ENCODE data around the gene NCK1. TPM values are rescaled to one million over a fixed set of nuclear protein-coding genes. Genes with fewer than 3 reads are reported as not detected.
"Not testable (repeated sequence)": the region's sequence is repeated elsewhere in the genome, so short reads cannot be mapped to it uniquely, and the experiment has no call there.

NCK1 gene
- total RNA-seq, 4 donors from 2014 or later: 35.4 to 44.6 (median 42.7) TPM

DNA sequence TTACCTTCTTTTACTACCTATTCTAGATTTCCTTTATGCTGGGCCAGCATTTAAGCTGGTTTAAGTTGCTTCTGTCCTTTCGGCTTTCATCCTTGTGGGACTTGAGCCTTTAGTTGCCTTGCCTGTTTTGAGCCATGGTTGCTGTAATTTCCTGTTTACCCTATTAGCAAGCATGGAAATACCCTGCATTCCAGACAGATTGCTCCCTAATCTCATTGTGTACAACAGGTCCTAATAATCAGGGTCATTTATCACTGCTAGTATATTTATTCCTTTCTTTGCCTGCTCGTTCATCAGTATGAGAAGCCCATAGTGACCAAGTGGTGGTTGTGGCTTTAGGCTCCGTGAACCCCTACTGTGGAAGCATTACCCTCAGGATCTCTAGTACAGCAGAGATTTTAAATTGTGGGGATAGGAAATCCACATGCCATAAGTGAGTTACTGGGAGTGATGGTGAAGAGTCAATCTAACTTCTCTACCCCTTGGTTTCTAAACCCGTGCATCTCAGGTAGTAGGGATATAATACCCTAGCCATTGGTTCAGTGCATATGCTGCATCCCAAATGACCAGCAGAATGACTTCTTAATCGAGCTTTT lies 31.9 kb downstream of the NCK1 start:
- WGBS, 2 donors (ENCODE audit: low coverage in 1 of 2): 38 to 52% methylated on average over 3 to 5 of the region's 5 CpGs
- peak overlapping the region in 1 of 4 donors; percentile 20 for H3K27ac ChIP-seq
- H3K4me1 ChIP-seq: peaks cover 6 to 34% (median 11%) of the 10 kb centered on the region in 3 donors
- H3K36me3 ChIP-seq: peaks cover 0 to 3% of the 10 kb centered on the region in 2 donors
- H3K4me3 ChIP-seq: no peak overlapping the region
- TF ChIP-seq, protein P1, sequence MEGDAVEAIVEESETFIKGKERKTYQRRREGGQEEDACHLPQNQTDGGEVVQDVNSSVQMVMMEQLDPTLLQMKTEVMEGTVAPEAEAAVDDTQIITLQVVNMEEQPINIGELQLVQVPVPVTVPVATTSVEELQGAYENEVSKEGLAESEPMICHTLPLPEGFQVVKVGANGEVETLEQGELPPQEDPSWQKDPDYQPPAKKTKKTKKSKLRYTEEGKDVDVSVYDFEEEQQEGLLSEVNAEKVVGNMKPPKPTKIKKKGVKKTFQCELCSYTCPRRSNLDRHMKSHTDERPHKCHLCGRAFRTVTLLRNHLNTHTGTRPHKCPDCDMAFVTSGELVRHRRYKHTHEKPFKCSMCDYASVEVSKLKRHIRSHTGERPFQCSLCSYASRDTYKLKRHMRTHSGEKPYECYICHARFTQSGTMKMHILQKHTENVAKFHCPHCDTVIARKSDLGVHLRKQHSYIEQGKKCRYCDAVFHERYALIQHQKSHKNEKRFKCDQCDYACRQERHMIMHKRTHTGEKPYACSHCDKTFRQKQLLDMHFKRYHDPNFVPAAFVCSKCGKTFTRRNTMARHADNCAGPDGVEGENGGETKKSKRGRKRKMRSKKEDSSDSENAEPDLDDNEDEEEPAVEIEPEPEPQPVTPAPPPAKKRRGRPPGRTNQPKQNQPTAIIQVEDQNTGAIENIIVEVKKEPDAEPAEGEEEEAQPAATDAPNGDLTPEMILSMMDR (IDR thresholded peaks at IDR 0.05): no peak
- TF ChIP-seq POLR2AphosphoS5 (IDR thresholded peaks at IDR 0.05): peak; percentile 13
- no peaks in the 10 kb centered on the region for H3K27me3 ChIP-seq
- no peaks in the 10 kb centered on the region for H3K9me3 ChIP-seq
- peak; percentile 39 for ATAC-seq

DNA sequence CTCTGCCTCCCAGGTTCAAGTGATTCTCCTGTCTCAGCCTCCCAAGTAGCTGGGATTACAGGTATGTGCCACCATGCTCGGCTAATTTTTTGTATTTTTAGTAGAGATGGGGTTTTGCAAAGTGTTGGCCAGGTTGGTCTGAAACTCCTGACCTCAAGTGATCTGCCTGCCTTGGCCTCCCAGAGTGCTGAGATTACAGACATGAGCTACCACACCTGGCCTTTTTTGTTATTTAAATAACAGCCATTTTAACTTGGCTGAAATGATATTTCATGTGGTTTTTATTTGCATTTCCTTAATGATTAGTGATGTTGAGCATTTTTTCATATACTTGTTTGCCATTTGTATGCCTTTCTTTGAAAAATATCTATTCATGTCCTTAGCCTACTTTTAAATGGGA lies 35.2 kb downstream of the NCK1 start:
- not testable (repeated sequence) for H3K4me3 ChIP-seq, H3K36me3 ChIP-seq, ATAC-seq, H3K27ac ChIP-seq, H3K9me3 ChIP-seq, H3K27me3 ChIP-seq
- 100% methylated on average over 1 of the region's 1 CpG for whole genome bisulfite sequencing, 2 donors (ENCODE audit: low coverage in 1 of 2)
- H3K4me1 ChIP-seq: peaks cover 9 to 48% (median 12%) of the 10 kb centered on the region in 3 donors

DNA sequence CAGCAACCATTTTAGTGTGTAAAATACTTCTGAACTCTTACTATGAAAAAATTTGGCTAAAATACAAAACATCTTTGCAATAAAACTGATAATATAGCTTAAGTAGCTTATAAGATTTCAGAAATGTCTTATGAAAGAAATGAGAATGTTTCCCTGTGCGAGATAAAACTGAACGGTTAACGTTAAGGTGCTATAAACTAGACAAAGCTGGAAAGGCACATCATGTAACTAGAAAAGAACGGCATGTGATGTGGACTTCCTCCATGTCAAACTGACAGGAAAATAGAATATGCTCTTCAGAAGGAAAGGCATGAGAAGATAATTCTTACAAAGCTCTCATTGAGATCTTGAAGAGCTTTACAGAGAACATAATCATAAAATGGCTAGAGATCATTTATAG lies 36.5 kb downstream of the NCK1 start:
- no peak for TF ChIP-seq POLR2A (IDR thresholded peaks at IDR 0.05)
- TF ChIP-seq EP300 (IDR thresholded peaks at IDR 0.05): no peak
- TF ChIP-seq, protein P1 (IDR thresholded peaks at IDR 0.05): no peak
- H3K4me3 ChIP-seq: no peak overlapping the region
- H3K36me3 ChIP-seq: peaks cover 0 to 7% of the 10 kb centered on the region in 2 donors
- peak overlapping the region in 3 of 4 donors; percentile 27 to 45 (median 28) for H3K27ac ChIP-seq
- H3K4me1 ChIP-seq: peaks cover 9 to 42% (median 11%) of the 10 kb centered on the region in 3 donors
- H3K9me3 ChIP-seq: peaks cover 0 to 7% (median 0%) of the 10 kb centered on the region in 3 donors
- no peaks in the 10 kb centered on the region for H3K27me3 ChIP-seq
- no peak for ATAC-seq
- WGBS, 2 donors (ENCODE audit: low coverage in 1 of 2): 45 to 58% methylated on average over 4 of the region's 4 CpGs

DNA sequence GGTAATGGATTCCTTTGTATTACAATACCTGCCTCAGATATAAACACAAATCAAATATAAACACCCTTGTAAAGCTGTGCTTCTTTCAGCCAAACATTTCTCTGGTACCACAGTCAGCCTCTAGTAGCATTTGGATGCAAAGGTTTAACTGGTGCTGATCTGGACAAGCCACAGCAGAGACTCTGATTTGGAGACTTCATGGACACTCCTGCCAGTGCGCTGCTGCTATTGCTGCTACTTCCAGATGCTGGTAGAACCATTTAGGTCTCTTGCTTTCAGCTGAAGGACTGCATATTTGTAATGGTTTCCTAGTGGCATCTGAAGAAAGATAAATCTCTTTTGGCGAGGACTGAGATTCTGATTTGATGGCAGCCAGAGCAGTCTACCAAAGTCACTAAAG lies 36.9 kb downstream of the NCK1 start:
- peaks cover 0 to 7% of the 10 kb centered on the region in 2 donors for H3K36me3 ChIP-seq
- H3K27ac ChIP-seq: peak overlapping the region in 3 of 4 donors; percentile 27 to 45 (median 28)
- ATAC-seq: no peak
- H3K9me3 ChIP-seq: peaks cover 0 to 11% (median 0%) of the 10 kb centered on the region in 3 donors
- H3K4me1 ChIP-seq: peaks cover 6 to 38% (median 7%) of the 10 kb centered on the region in 3 donors
- no peak overlapping the region for H3K4me3 ChIP-seq
- TF ChIP-seq POLR2A (IDR thresholded peaks at IDR 0.05) (no peak), POLR2AphosphoS5 (IDR thresholded peaks at IDR 0.05) (no peak), EP300 (IDR thresholded peaks at IDR 0.05) (no peak)
- TF ChIP-seq, protein P1 (IDR thresholded peaks at IDR 0.05): no peak
- no peaks in the 10 kb centered on the region for H3K27me3 ChIP-seq
- 71 to 78% methylated on average over 2 of the region's 2 CpGs for WGBS, 2 donors (ENCODE audit: low coverage in 1 of 2)

DNA sequence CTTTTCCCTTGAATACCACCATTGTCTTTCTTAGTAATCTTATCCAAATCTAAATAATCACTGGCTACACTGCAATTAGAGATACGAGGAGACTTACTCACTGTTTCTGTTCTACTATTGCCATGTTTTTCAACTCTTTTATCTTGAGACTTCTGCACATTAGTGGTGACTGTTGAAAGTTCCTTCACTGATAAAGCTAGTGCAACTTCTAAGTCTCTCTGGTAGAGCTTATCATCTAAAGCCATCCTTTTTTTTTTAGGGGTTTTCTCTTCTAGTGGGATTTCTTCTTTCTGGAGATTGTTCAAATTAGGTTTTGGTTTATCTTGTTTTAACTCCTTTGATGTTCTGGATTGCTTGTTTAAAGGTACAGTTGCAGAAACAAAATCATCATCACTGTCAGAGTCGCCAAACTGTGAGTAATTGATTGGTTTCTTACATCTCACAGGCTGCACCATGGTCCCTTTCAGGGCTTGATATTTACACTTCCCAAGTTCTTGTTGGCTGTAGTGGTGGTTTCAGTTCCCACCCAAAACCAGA lies 37.7 kb downstream of the NCK1 start:
- Histone ChIP-seq H3K27ac (no peak overlapping the region), H3K36me3 (peaks cover 0 to 7% of the 10 kb centered on the region in 2 donors), H3K9me3 (peaks cover 0 to 19% (median 0%) of the 10 kb centered on the region in 3 donors), H3K4me3 (no peak overlapping the region), H3K27me3 (no peaks in the 10 kb centered on the region), H3K4me1 (peaks cover 3 to 31% (median 4%) of the 10 kb centered on the region in 3 donors)
- ATAC-seq: no peak
- 62% methylated on average over 2 of the region's 2 CpGs for WGBS, 2 donors (ENCODE audit: low coverage in 1 of 2)
- TF ChIP-seq POLR2AphosphoS5 (IDR thresholded peaks at IDR 0.05) (no peak), POLR2A (IDR thresholded peaks at IDR 0.05) (no peak), EP300 (IDR thresholded peaks at IDR 0.05) (no peak)
- TF ChIP-seq, protein P1 (IDR thresholded peaks at IDR 0.05): no peak

DNA sequence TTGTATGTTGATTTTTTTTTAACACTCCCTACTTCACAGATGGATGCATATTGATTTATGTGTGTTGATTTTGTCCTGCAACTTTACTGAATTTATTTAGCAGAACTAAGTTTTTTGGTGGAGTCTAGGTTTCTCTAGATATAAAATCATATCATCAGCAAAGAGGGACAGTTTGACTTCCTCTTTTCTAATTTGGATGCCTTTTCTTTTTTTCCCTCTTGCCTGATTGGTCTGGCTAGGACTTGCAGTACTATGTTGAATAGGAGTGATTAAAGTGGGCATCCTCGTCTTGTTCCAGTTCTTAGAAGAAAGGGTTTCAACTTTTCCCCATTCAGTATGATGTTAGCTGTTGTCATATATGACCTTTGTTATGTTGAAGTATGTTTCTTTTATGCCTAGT lies 38.7 kb downstream of the NCK1 start:
- peaks cover 0 to 28% (median 0%) of the 10 kb centered on the region in 3 donors for H3K9me3 ChIP-seq
- peaks cover 3 to 29% (median 4%) of the 10 kb centered on the region in 3 donors for H3K4me1 ChIP-seq
- WGBS, 2 donors (ENCODE audit: low coverage in 1 of 2): 67 to 100% methylated on average over 1 of the region's 1 CpG
- ATAC-seq, H3K27ac ChIP-seq, H3K27me3 ChIP-seq, H3K36me3 ChIP-seq, H3K4me3 ChIP-seq: not testable (repeated sequence)

Measured in gastroesophageal sphincter (tissue), 4 donors.